Loucy (cell line): Measurements from ENCODE around the gene SP6.

Experiments used
- EZH2phosphoT487 ChIP-seq: fragments of 200-600 bp; IDR thresholded peaks from 2 replicates; pipeline ENCODE4 v1.6.1; 2018; ENCODE audit warnings: antibody characterized with exemption, mild to moderate bottlenecking, moderate library complexity, borderline replicate concordance
- TF ChIP-seq, protein P1 (sequence below): fragments of 200-600 bp; sonication (generic); conservative IDR thresholded peaks from 2 replicates; pipeline ENCODE4 v1.5.1; 2014; ENCODE audit warnings: mild to moderate bottlenecking, antibody characterized with exemption, low read length

DNA sequence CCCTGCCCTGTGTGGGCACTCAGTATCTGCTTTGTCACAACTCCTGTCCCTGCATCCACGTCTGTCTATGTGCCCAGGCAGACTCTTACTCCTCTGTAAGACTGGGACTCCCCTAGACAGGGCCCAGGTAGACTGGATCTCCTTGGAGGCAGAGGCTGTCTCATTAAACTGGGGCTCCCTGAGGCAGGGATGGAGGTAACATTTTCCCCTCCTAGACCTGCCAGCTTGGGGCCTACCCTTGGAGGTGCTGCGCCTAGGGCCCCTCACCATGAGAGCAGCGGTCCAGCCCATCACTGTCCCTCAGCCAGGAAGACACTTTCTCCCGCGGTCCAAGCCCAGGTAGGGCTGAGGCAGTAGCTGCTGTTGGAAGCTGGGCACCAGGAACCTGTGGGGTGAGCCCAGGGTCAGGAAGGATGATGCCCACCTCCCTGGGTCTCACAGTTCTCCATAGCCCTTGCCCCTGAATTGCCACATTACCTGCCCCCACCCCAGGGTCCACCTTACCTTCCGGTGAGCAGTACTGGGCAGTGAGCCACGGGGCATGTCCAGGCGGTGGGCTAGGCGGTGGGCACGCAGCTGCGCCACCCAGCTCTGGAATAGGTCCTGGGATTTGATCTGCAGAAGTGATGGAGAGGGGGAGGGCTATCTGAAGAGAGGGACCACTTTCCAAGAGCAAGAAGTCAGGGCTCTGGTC is 32.8 kb downstream of the SP6 start:
- TF ChIP-seq, protein P1, sequence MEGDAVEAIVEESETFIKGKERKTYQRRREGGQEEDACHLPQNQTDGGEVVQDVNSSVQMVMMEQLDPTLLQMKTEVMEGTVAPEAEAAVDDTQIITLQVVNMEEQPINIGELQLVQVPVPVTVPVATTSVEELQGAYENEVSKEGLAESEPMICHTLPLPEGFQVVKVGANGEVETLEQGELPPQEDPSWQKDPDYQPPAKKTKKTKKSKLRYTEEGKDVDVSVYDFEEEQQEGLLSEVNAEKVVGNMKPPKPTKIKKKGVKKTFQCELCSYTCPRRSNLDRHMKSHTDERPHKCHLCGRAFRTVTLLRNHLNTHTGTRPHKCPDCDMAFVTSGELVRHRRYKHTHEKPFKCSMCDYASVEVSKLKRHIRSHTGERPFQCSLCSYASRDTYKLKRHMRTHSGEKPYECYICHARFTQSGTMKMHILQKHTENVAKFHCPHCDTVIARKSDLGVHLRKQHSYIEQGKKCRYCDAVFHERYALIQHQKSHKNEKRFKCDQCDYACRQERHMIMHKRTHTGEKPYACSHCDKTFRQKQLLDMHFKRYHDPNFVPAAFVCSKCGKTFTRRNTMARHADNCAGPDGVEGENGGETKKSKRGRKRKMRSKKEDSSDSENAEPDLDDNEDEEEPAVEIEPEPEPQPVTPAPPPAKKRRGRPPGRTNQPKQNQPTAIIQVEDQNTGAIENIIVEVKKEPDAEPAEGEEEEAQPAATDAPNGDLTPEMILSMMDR, result no peak
- no peak for TF ChIP-seq EZH2phosphoT487
